ENCODE measurements around the gene UPP1.

The UPP1 gene

DNA sequence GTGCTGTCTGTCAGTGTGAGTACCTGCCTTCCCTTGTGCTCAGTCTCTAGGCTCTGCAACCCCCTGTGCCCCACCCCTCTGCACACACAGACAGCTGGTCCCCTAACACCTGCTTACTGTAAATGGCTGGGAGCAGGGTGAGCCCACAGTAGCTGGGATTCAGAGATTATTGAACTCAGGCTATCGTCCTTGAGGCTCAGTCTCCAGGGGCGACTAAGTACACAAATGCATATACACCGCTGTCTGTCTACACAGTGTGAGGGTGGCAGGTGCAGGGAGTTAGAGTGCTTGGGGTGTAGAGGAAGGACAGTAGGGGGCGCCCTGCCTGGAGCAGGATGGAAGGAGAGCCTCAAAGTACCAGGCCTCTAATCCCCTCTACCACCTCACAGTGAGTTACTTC, 12.9 kb downstream of the UPP1 start:
- peaks cover 33 to 56% of the 10 kb centered on the region in 2 donors for H3K36me3 ChIP-seq (ENCODE audit: control insufficient read depth in 1 of 2, insufficient read depth in 2 of 2, low read length in 2 of 2)

DNA sequence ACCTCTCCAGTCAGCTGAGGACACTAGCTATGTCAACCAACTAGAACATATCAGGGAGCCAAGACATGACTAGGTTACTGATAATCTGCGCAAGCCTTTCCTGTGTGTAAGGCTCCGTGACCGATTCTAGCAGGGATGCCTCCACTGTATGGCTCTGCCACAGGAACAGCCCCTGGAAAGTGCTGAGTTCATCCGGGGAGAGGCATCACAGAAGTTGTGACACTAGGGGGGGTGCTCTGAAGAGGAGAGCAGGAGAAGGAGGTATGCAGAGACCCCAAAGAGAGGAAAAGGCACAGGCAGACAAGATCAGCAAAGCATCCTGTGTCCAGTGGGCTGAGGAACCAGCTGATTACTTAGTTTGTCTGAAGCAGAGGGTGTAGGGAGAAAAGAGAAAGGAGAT, 13.5 kb downstream of the UPP1 start:
- H3K36me3 ChIP-seq (ENCODE audit: control insufficient read depth in 1 of 2, insufficient read depth in 2 of 2, low read length in 2 of 2): peaks cover 35 to 61% of the 10 kb centered on the region in 2 donors

More for the DNA sequence above, 12.9 kb downstream of the UPP1 start:
- Histone ChIP-seq H3K4me3 (ENCODE audit: low read depth in 1 of 2, low read length in 2 of 2) (no peak overlapping the region), H3K27ac (ENCODE audit: low read length) (no peak overlapping the region), H3K27me3 (ENCODE audit: low read depth, low read length) (no peaks in the 10 kb centered on the region), H3K4me1 (ENCODE audit: control insufficient read depth in 1 of 2, insufficient read depth in 2 of 2, low read length in 2 of 2) (no peaks in the 10 kb centered on the region), H3K9me3 (ENCODE audit: control insufficient read depth in 1 of 2, low read length in 2 of 2) (no peaks in the 10 kb centered on the region)

DNA sequence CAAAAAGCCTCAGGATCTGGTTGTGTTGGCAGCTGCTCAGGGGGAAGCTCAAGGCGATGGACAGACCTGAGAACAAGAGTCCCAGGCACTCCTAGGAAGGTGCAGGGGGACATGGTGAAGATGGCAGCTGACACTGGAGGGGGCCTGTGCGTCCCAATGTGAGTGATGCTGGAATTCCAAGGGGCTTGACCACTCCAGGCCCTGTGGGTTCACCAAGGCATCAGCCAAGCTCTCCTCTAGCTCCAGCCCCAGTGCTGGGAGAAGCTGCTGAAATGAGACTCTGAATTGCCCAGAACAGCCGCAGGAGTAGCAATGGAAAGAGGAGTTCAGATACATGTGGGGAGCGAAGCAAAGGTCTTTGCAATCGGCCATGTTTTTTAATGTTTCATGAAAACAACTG, 16.0 kb downstream of the UPP1 start:
- no peak overlapping the region for H3K4me3 ChIP-seq (ENCODE audit: low read depth in 1 of 2, low read length in 2 of 2)
- H3K36me3 ChIP-seq (ENCODE audit: control insufficient read depth in 1 of 2, insufficient read depth in 2 of 2, low read length in 2 of 2): peaks cover 36 to 76% of the 10 kb centered on the region in 2 donors
- H3K4me1 ChIP-seq (ENCODE audit: control insufficient read depth in 1 of 2, insufficient read depth in 2 of 2, low read length in 2 of 2): no peaks in the 10 kb centered on the region
- H3K27me3 ChIP-seq (ENCODE audit: low read depth, low read length): no peaks in the 10 kb centered on the region
- no peaks in the 10 kb centered on the region for H3K9me3 ChIP-seq (ENCODE audit: control insufficient read depth in 1 of 2, low read length in 2 of 2)
- no peak overlapping the region for H3K27ac ChIP-seq (ENCODE audit: low read length)

More for the DNA sequence above, 13.5 kb downstream of the UPP1 start:
- Histone ChIP-seq H3K27ac (ENCODE audit: low read length) (no peak overlapping the region), H3K4me3 (ENCODE audit: low read depth in 1 of 2, low read length in 2 of 2) (no peak overlapping the region), H3K9me3 (ENCODE audit: control insufficient read depth in 1 of 2, low read length in 2 of 2) (no peaks in the 10 kb centered on the region), H3K27me3 (ENCODE audit: low read depth, low read length) (no peaks in the 10 kb centered on the region), H3K4me1 (ENCODE audit: control insufficient read depth in 1 of 2, insufficient read depth in 2 of 2, low read length in 2 of 2) (no peaks in the 10 kb centered on the region)

GRCh38 chr7:48106906-48107659, 18.0 kb downstream of the UPP1 start:
- Histone ChIP-seq H3K9me3 (ENCODE audit: control insufficient read depth in 1 of 2, low read length in 2 of 2) (no peaks in the 10 kb centered on the region), H3K27ac (ENCODE audit: low read length) (no peak overlapping the region), H3K4me1 (ENCODE audit: control insufficient read depth in 1 of 2, insufficient read depth in 2 of 2, low read length in 2 of 2) (no peaks in the 10 kb centered on the region), H3K4me3 (ENCODE audit: low read depth in 1 of 2, low read length in 2 of 2) (no peak overlapping the region), H3K27me3 (ENCODE audit: low read depth, low read length) (no peaks in the 10 kb centered on the region), H3K36me3 (ENCODE audit: control insufficient read depth in 1 of 2, insufficient read depth in 2 of 2, low read length in 2 of 2) (peaks cover 31 to 66% of the 10 kb centered on the region in 2 donors)

DNA sequence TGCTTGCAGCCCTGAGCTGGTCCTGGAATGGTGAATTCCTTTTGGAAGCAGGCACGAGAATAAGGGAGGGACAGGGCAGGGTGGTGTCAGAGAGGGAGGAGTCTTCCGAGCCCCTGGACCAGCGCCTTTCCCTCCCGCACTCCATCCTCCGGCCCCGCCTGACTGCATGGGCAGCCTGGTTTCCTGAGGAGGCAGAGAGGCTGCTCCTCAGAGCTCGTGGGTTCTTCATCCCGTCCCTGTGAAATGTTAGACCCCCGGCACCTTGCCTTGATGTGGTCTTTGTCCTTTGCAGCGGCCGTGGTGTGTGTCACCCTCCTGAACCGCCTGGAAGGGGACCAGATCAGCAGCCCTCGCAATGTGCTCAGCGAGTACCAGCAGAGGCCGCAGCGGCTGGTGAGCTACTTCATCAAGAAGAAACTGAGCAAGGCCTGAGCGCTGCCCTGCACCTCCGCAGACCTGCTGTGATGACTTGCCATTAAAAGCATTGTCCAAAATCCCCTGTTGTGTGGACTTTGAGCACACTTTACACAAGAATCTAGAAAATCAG, 18.9 kb downstream of the UPP1 start:
- no peaks in the 10 kb centered on the region for H3K4me1 ChIP-seq (ENCODE audit: control insufficient read depth in 1 of 2, insufficient read depth in 2 of 2, low read length in 2 of 2)
- no peaks in the 10 kb centered on the region for H3K27me3 ChIP-seq (ENCODE audit: low read depth, low read length)
- no peak overlapping the region for H3K27ac ChIP-seq (ENCODE audit: low read length)
- peaks cover 22 to 57% of the 10 kb centered on the region in 2 donors for H3K36me3 ChIP-seq (ENCODE audit: control insufficient read depth in 1 of 2, insufficient read depth in 2 of 2, low read length in 2 of 2)
- H3K4me3 ChIP-seq (ENCODE audit: low read depth in 1 of 2, low read length in 2 of 2): no peak overlapping the region
- H3K9me3 ChIP-seq (ENCODE audit: control insufficient read depth in 1 of 2, low read length in 2 of 2): no peaks in the 10 kb centered on the region

DNA sequence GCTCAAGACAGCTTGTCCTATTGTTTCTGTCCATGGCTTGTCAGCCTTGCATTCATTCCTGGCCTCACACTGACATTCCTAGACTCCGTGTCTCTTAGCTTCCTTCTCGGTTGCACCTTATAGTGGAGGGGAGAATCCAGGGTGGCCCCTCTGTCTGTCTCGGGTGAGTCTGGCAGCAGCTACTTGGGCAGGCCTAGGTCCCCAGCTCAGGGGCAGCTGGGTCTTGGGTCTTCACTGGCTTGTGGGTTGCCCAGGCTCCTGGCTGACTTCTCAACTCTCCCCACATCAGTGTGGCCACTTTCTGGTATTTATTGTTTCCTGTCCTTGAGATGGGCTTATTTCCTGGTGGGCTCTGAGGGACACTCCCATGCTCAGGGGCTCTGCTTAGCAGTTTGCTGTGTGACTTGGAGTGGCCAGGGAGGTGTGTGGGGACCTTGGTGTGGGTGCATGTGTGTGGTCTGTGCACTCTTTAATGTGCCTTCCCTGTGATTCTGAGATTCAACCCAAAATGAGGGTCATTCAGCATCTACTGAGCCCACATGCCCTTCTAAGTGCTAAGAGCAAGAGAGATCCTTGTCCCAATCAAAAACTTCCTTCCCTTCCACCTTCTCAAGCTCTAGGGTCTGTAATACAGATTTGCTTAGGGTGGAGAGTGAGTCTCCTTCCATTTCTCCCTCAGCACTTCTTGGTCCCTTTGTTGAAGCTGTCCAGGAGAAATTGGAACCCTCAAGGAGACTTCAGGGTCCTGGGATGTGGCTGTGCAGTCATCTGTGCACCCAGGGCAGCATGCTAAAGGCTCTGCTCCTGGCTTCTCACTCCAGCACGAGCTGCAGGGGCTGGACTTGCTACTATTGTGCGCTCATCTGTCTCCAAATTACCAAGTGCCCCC, 20.1 kb downstream of the UPP1 start:
- Histone ChIP-seq H3K4me1 (ENCODE audit: control insufficient read depth in 1 of 2, insufficient read depth in 2 of 2, low read length in 2 of 2) (no peaks in the 10 kb centered on the region), H3K27me3 (ENCODE audit: low read depth, low read length) (no peaks in the 10 kb centered on the region), H3K9me3 (ENCODE audit: control insufficient read depth in 1 of 2, low read length in 2 of 2) (no peaks in the 10 kb centered on the region), H3K4me3 (ENCODE audit: low read depth in 1 of 2, low read length in 2 of 2) (no peak overlapping the region), H3K27ac (ENCODE audit: low read length) (no peak overlapping the region), H3K36me3 (ENCODE audit: control insufficient read depth in 1 of 2, insufficient read depth in 2 of 2, low read length in 2 of 2) (peaks cover 15 to 47% of the 10 kb centered on the region in 2 donors)

DNA sequence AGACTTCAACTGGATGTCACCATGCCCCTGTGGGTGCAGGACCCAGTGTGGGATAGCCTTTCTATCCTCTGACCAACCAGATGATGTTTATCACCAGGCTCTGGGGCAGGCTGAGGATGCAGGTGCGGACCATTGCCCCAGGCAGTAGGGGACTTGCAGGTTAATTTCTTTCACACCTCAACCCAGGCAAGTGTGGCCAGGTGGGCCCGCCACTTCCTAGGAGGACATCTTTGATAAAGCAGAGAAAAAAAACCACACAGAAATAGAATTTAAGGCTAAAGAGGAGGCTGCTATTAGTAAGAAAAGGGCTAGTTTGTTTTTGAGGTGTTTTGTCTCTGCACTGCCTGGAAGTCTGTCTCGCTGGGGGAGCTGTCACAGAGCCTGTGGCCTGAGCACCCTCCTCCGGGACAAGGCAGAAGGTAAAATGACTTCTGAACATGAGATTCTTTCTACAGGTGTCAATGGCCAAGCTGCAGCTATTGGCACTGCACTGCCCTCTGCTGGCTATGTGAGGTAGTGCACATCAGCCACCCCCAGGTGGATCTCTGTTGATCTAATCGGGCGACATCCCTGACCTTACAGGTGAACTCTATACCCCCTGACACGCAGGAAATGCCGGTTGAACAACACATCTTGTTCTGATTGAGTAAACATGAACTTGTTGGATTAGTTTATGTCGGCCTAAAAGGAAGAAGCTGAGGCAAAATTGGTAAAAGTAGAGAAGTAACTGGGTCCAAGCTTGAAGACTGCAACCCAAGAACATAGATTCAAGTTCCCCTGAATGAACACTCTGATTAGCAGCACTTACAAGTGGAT, 21.0 kb downstream of the UPP1 start:
- Histone ChIP-seq H3K27ac (ENCODE audit: low read length) (no peak overlapping the region), H3K4me1 (ENCODE audit: control insufficient read depth in 1 of 2, insufficient read depth in 2 of 2, low read length in 2 of 2) (no peaks in the 10 kb centered on the region), H3K27me3 (ENCODE audit: low read depth, low read length) (no peaks in the 10 kb centered on the region), H3K4me3 (ENCODE audit: low read depth in 1 of 2, low read length in 2 of 2) (no peak overlapping the region), H3K36me3 (ENCODE audit: control insufficient read depth in 1 of 2, insufficient read depth in 2 of 2, low read length in 2 of 2) (peaks cover 11 to 39% of the 10 kb centered on the region in 2 donors), H3K9me3 (ENCODE audit: control insufficient read depth in 1 of 2, low read length in 2 of 2) (no peaks in the 10 kb centered on the region)

GRCh38 chr7:48110868-48111267, 21.8 kb downstream of the UPP1 start:
- H3K4me3 ChIP-seq (ENCODE audit: low read depth in 1 of 2, low read length in 2 of 2): no peak overlapping the region
- no peak overlapping the region for H3K27ac ChIP-seq (ENCODE audit: low read length)
- H3K36me3 ChIP-seq (ENCODE audit: control insufficient read depth in 1 of 2, insufficient read depth in 2 of 2, low read length in 2 of 2): peaks cover 8 to 35% of the 10 kb centered on the region in 2 donors
- H3K27me3 ChIP-seq (ENCODE audit: low read depth, low read length): no peaks in the 10 kb centered on the region
- H3K9me3 ChIP-seq (ENCODE audit: control insufficient read depth in 1 of 2, low read length in 2 of 2): no peaks in the 10 kb centered on the region
- H3K4me1 ChIP-seq (ENCODE audit: control insufficient read depth in 1 of 2, insufficient read depth in 2 of 2, low read length in 2 of 2): no peaks in the 10 kb centered on the region

GRCh38 chr7:48111596-48111995, 22.5 kb downstream of the UPP1 start:
- no peak overlapping the region for H3K27ac ChIP-seq (ENCODE audit: low read length)
- H3K27me3 ChIP-seq (ENCODE audit: low read depth, low read length): no peaks in the 10 kb centered on the region
- H3K4me1 ChIP-seq (ENCODE audit: control insufficient read depth in 1 of 2, insufficient read depth in 2 of 2, low read length in 2 of 2): no peaks in the 10 kb centered on the region
- H3K9me3 ChIP-seq (ENCODE audit: control insufficient read depth in 1 of 2, low read length in 2 of 2): no peaks in the 10 kb centered on the region
- no peak overlapping the region for H3K4me3 ChIP-seq (ENCODE audit: low read depth in 1 of 2, low read length in 2 of 2)
- peaks cover 8 to 28% of the 10 kb centered on the region in 2 donors for H3K36me3 ChIP-seq (ENCODE audit: control insufficient read depth in 1 of 2, insufficient read depth in 2 of 2, low read length in 2 of 2)

DNA sequence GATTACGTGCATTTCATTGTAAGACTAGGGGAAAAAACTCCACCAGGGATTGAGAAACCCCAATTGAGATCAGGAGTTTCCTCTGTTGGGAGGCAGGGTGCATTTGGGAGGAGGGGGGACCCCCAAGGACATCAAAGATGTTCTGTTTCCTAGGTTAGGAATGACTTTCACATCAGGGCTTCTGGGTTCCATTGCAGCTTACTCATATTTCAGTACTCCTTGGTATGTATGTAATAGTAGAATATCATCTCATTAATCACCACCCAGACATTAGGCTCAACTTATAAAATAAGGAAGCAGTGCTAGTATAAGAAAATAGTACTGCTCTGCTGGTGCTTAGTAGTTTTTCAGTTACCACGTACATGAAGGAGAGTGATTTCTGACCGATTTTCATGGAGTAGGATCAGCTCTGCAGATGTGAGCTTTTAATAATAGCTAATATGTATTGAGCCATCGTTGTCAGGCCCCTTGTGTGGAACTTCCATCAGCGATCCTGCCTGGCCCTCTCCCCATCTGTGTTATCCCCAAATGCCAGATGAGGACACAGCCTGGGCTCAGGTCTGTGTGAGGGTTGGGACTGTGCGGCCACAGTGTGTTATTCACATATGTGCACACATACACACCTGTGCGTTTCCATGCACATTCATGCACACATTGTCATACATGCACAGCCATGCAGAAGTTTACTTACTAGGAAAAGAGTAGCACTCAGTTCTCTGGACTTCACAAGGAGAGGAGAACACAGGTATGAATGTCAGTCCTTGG, 23.5 kb downstream of the UPP1 start:
- no peaks in the 10 kb centered on the region for H3K27me3 ChIP-seq (ENCODE audit: low read depth, low read length)
- H3K9me3 ChIP-seq (ENCODE audit: control insufficient read depth in 1 of 2, low read length in 2 of 2): no peaks in the 10 kb centered on the region
- no peak overlapping the region for H3K4me3 ChIP-seq (ENCODE audit: low read depth in 1 of 2, low read length in 2 of 2)
- no peaks in the 10 kb centered on the region for H3K4me1 ChIP-seq (ENCODE audit: control insufficient read depth in 1 of 2, insufficient read depth in 2 of 2, low read length in 2 of 2)
- H3K36me3 ChIP-seq (ENCODE audit: control insufficient read depth in 1 of 2, insufficient read depth in 2 of 2, low read length in 2 of 2): peaks cover 6 to 18% of the 10 kb centered on the region in 2 donors
- H3K27ac ChIP-seq (ENCODE audit: low read length): no peak overlapping the region

Measured in muscle layer of duodenum (tissue), 2 donors.